HG03280 (cell line): ENCODE measurements around the gene HSP90AB1.
"Not testable (repeated sequence)": the region's sequence is repeated elsewhere in the genome, so short reads cannot be mapped to it uniquely, and the experiment has no call there.

ENCODE experiments used
- ATAC-seq: cut with Tn5 transposase; IDR thresholded peaks from one replicate; pipeline ENCODE4 v1.9.1; 2021; ENCODE audit warnings: mild to moderate bottlenecking, moderate library complexity; ENCODE audit not compliant: unreplicated experiment

The HSP90AB1 gene

GRCh38 chr6:44222486-44223318, 24.2 kb upstream of the HSP90AB1 start:
- ATAC-seq, result no peak

- ATAC-seq, result peak; percentile 46
Observed at GRCh38 chr6:44223319-44224028, 23.4 kb upstream of the HSP90AB1 start, which contains the start of gene SLC29A1. Gene SLC29A1 (plus strand): TSS chr6:44223595. CDS start chr6:44227314, 3,719 bp downstream.

GRCh38 chr6:44224029-44224964, 22.6 kb upstream of the HSP90AB1 start:
- ATAC-seq, result no peak

GRCh38 chr6:44224965-44225305, 22.0 kb upstream of the HSP90AB1 start:
- no peak for ATAC-seq

- no peak for ATAC-seq
Observed at GRCh38 chr6:44225579-44226325, 21.1 kb upstream of the HSP90AB1 start.

- ATAC-seq, result no peak
Observed at GRCh38 chr6:44226368-44227147, 20.3 kb upstream of the HSP90AB1 start.

- ATAC-seq, result no peak
Observed at GRCh38 chr6:44227148-44227793, 19.6 kb upstream of the HSP90AB1 start.

GRCh38 chr6:44228031-44228430, 18.9 kb upstream of the HSP90AB1 start:
- ATAC-seq, result no peak

- ATAC-seq, result no peak
Observed at GRCh38 chr6:44228433-44228832, 18.5 kb upstream of the HSP90AB1 start.

- ATAC-seq, result no peak
Observed at GRCh38 chr6:44228836-44229235, 18.1 kb upstream of the HSP90AB1 start.

GRCh38 chr6:44229376-44230033, 17.4 kb upstream of the HSP90AB1 start:
- no peak for ATAC-seq

- no peak for ATAC-seq
Observed at GRCh38 chr6:44230034-44230675, 16.7 kb upstream of the HSP90AB1 start.

- not testable (repeated sequence) for ATAC-seq
Observed at GRCh38 chr6:44231426-44231825, 15.5 kb upstream of the HSP90AB1 start.

- ATAC-seq, result no peak
Observed at GRCh38 chr6:44232676-44233566, 14.0 kb upstream of the HSP90AB1 start.

- ATAC-seq, result no peak
Observed at GRCh38 chr6:44233567-44234100, 13.3 kb upstream of the HSP90AB1 start.

- ATAC-seq, result no peak
Observed at GRCh38 chr6:44234101-44235025, 12.5 kb upstream of the HSP90AB1 start.
